Memory B cell (primary cell): ENCODE results near the gene PGM2.

Experiments used
- ATAC-seq: fragments of 150-1000 bp; cut with Tn5 transposase; 2 replicates; pipeline ENCODE4 v1.10.0; 2021; ENCODE audit warnings: low read depth, mild to moderate bottlenecking, moderate library complexity
- DNase-seq, 2 donors: peaks; one replicate each; pipeline ENCODE4 v3.0.0; 2022; ENCODE audit warnings: low spot score in 2 of 2
- H3K27ac Mint-ChIP-seq: one replicate; pipeline ENCODE4 v1.8.0; 2022; ENCODE audit warnings: mild to moderate bottlenecking, moderate library complexity, mixed read lengths
- H3K27me3 Mint-ChIP-seq: one replicate; pipeline ENCODE4 v1.8.0; 2022; ENCODE audit warnings: mixed read lengths
- H3K36me3 Mint-ChIP-seq: one replicate; pipeline ENCODE4 v1.8.0; 2022; ENCODE audit warnings: mild to moderate bottlenecking, mixed read lengths
- H3K4me1 Mint-ChIP-seq: one replicate; pipeline ENCODE4 v1.8.0; 2022; ENCODE audit warnings: mixed read lengths
- H3K4me3 Mint-ChIP-seq: one replicate; pipeline ENCODE4 v1.8.0; 2022; ENCODE audit warnings: mild to moderate bottlenecking, moderate library complexity, mixed read lengths
- H3K9me3 Mint-ChIP-seq: one replicate; pipeline ENCODE4 v1.8.0; 2022; ENCODE audit warnings: mixed read lengths

PGM2 gene

GRCh38 chr4:37827802-37828321 lies 1.4 kb downstream of the PGM2 start:
- H3K4me1 Mint-ChIP-seq: peaks cover 27% of the 10 kb centered on the region
- peak overlapping the region; percentile 94 for H3K27ac Mint-ChIP-seq
- DNase-seq: no peak
- H3K27me3 Mint-ChIP-seq: no peaks in the 10 kb centered on the region
- peak overlapping the region; percentile 90 for H3K4me3 Mint-ChIP-seq
- no peaks in the 10 kb centered on the region for H3K9me3 Mint-ChIP-seq
- H3K36me3 Mint-ChIP-seq: peaks cover 15% of the 10 kb centered on the region
- no peak for ATAC-seq

GRCh38 chr4:37828843-37829242 lies 2.4 kb downstream of the PGM2 start:
- Mint-ChIP-seq H3K27ac (no peak overlapping the region), H3K27me3 (no peaks in the 10 kb centered on the region), H3K4me1 (peaks cover 27% of the 10 kb centered on the region), H3K4me3 (peak overlapping the region; percentile 35), H3K36me3 (peaks cover 15% of the 10 kb centered on the region), H3K9me3 (no peaks in the 10 kb centered on the region)
- ATAC-seq: no peak
- no peak for DNase-seq

- no peak for DNase-seq
- peaks cover 21% of the 10 kb centered on the region for H3K36me3 Mint-ChIP-seq
- no peak overlapping the region for H3K4me3 Mint-ChIP-seq
Measured at GRCh38 chr4:37830640-37831039, 4.2 kb downstream of the PGM2 start.

GRCh38 chr4:37835031-37835430 lies 8.5 kb downstream of the PGM2 start:
- no peak for ATAC-seq
- Mint-ChIP-seq H3K36me3 (peaks cover 35% of the 10 kb centered on the region), H3K9me3 (no peaks in the 10 kb centered on the region), H3K27ac (no peak overlapping the region), H3K27me3 (no peaks in the 10 kb centered on the region), H3K4me1 (peaks cover 18% of the 10 kb centered on the region), H3K4me3 (no peak overlapping the region)
- no peak for DNase-seq

More at GRCh38 chr4:37830640-37831039, 4.2 kb downstream of the PGM2 start:
- peaks cover 24% of the 10 kb centered on the region for H3K4me1 Mint-ChIP-seq
- no peak for ATAC-seq
- no peaks in the 10 kb centered on the region for H3K27me3 Mint-ChIP-seq
- no peaks in the 10 kb centered on the region for H3K9me3 Mint-ChIP-seq
- H3K27ac Mint-ChIP-seq: no peak overlapping the region

GRCh38 chr4:37835806-37836205 lies 9.3 kb downstream of the PGM2 start:
- Mint-ChIP-seq H3K36me3 (peaks cover 30% of the 10 kb centered on the region), H3K4me1 (peaks cover 15% of the 10 kb centered on the region), H3K27ac (no peak overlapping the region)

GRCh38 chr4:37836274-37836673 lies 9.8 kb downstream of the PGM2 start:
- H3K4me3 Mint-ChIP-seq: no peak overlapping the region
- H3K27me3 Mint-ChIP-seq: no peaks in the 10 kb centered on the region
- ATAC-seq: no peak
- no peak for DNase-seq
- no peak overlapping the region for H3K27ac Mint-ChIP-seq
- peaks cover 32% of the 10 kb centered on the region for H3K36me3 Mint-ChIP-seq
- H3K9me3 Mint-ChIP-seq: no peaks in the 10 kb centered on the region
- peaks cover 15% of the 10 kb centered on the region for H3K4me1 Mint-ChIP-seq

More at GRCh38 chr4:37835806-37836205, 9.3 kb downstream of the PGM2 start:
- DNase-seq (no peak), ATAC-seq (no peak)
- Mint-ChIP-seq H3K9me3 (no peaks in the 10 kb centered on the region), H3K27me3 (no peaks in the 10 kb centered on the region), H3K4me3 (no peak overlapping the region)

GRCh38 chr4:37836838-37837440 lies 10.5 kb downstream of the PGM2 start:
- peaks cover 33% of the 10 kb centered on the region for H3K36me3 Mint-ChIP-seq
- no peak for ATAC-seq
- H3K27me3 Mint-ChIP-seq: no peaks in the 10 kb centered on the region
- peak overlapping the region; percentile 5 for H3K27ac Mint-ChIP-seq
- no peak for DNase-seq
- H3K9me3 Mint-ChIP-seq: no peaks in the 10 kb centered on the region
- peaks cover 12% of the 10 kb centered on the region for H3K4me1 Mint-ChIP-seq
- no peak overlapping the region for H3K4me3 Mint-ChIP-seq

- DNase-seq (no peak), ATAC-seq (no peak)
- Mint-ChIP-seq H3K27ac (peak overlapping the region; percentile 5), H3K4me1 (peaks cover 12% of the 10 kb centered on the region), H3K4me3 (no peak overlapping the region), H3K27me3 (no peaks in the 10 kb centered on the region), H3K9me3 (no peaks in the 10 kb centered on the region), H3K36me3 (peaks cover 31% of the 10 kb centered on the region)
Measured at GRCh38 chr4:37837446-37837845, 11.0 kb downstream of the PGM2 start.

GRCh38 chr4:37839426-37839825 lies 12.9 kb downstream of the PGM2 start:
- Mint-ChIP-seq H3K27me3 (no peaks in the 10 kb centered on the region), H3K4me3 (no peak overlapping the region), H3K9me3 (no peaks in the 10 kb centered on the region), H3K36me3 (peaks cover 40% of the 10 kb centered on the region), H3K4me1 (peaks cover 12% of the 10 kb centered on the region), H3K27ac (no peak overlapping the region)
- DNase-seq (no peak), ATAC-seq (no peak)

GRCh38 chr4:37844204-37844603 lies 17.7 kb downstream of the PGM2 start:
- DNase-seq (no peak), ATAC-seq (no peak)
- H3K4me1 Mint-ChIP-seq: no peaks in the 10 kb centered on the region
- no peak overlapping the region for H3K27ac Mint-ChIP-seq
- H3K9me3 Mint-ChIP-seq: no peaks in the 10 kb centered on the region
- H3K27me3 Mint-ChIP-seq: no peaks in the 10 kb centered on the region
- no peak overlapping the region for H3K4me3 Mint-ChIP-seq
- peaks cover 40% of the 10 kb centered on the region for H3K36me3 Mint-ChIP-seq

- Mint-ChIP-seq H3K36me3 (peaks cover 37% of the 10 kb centered on the region), H3K27ac (no peak overlapping the region), H3K27me3 (no peaks in the 10 kb centered on the region), H3K4me3 (no peak overlapping the region), H3K9me3 (no peaks in the 10 kb centered on the region), H3K4me1 (no peaks in the 10 kb centered on the region)
- ATAC-seq: no peak
- DNase-seq: no peak
Measured at GRCh38 chr4:37845201-37845600, 18.7 kb downstream of the PGM2 start.

GRCh38 chr4:37847311-37847884 lies 20.9 kb downstream of the PGM2 start:
- ATAC-seq: no peak
- no peaks in the 10 kb centered on the region for H3K9me3 Mint-ChIP-seq

GRCh38 chr4:37852376-37852775 lies 25.9 kb downstream of the PGM2 start:
- ATAC-seq: no peak
- Mint-ChIP-seq H3K27me3 (no peaks in the 10 kb centered on the region), H3K9me3 (no peaks in the 10 kb centered on the region), H3K36me3 (peaks cover 28% of the 10 kb centered on the region), H3K4me1 (peaks cover 8% of the 10 kb centered on the region), H3K27ac (no peak overlapping the region), H3K4me3 (no peak overlapping the region)
- DNase-seq: no peak

More at GRCh38 chr4:37847311-37847884, 20.9 kb downstream of the PGM2 start:
- peaks cover 7% of the 10 kb centered on the region for H3K4me1 Mint-ChIP-seq
- no peaks in the 10 kb centered on the region for H3K27me3 Mint-ChIP-seq
- H3K27ac Mint-ChIP-seq: no peak overlapping the region
- no peak overlapping the region for H3K4me3 Mint-ChIP-seq
- no peak for DNase-seq
- H3K36me3 Mint-ChIP-seq: peaks cover 30% of the 10 kb centered on the region

GRCh38 chr4:37858112-37858511 lies 31.6 kb downstream of the PGM2 start:
- Mint-ChIP-seq H3K9me3 (no peaks in the 10 kb centered on the region), H3K27me3 (no peaks in the 10 kb centered on the region), H3K27ac (no peak overlapping the region), H3K4me1 (no peaks in the 10 kb centered on the region), H3K36me3 (peaks cover 24% of the 10 kb centered on the region), H3K4me3 (no peak overlapping the region)
- ATAC-seq (no peak), DNase-seq (no peak)

GRCh38 chr4:37858872-37859271 lies 32.4 kb downstream of the PGM2 start:
- no peak overlapping the region for H3K27ac Mint-ChIP-seq
- no peak for DNase-seq
- H3K36me3 Mint-ChIP-seq: peaks cover 21% of the 10 kb centered on the region
- H3K4me1 Mint-ChIP-seq: no peaks in the 10 kb centered on the region
- no peaks in the 10 kb centered on the region for H3K27me3 Mint-ChIP-seq
- no peak for ATAC-seq
- H3K4me3 Mint-ChIP-seq: no peak overlapping the region
- H3K9me3 Mint-ChIP-seq: no peaks in the 10 kb centered on the region
